Endothelial cell (in vitro differentiated cells): ENCODE measurements around the gene CDK5RAP3. TPM values are rescaled to one million over a fixed set of nuclear protein-coding genes. Genes with fewer than 3 reads are reported as not detected.
"Not testable (repeated sequence)": the region's sequence is repeated elsewhere in the genome, so short reads cannot be mapped to it uniquely, and the experiment has no call there.

ENCODE experiments used
- DNase-seq: peaks from one replicate; pipeline ENCODE4 v3.0.0; 2021; ENCODE audit warnings: low spot score
- H3K27ac Mint-ChIP-seq: one replicate; pipeline ENCODE4 v1.8.0; 2021; ENCODE audit warnings: mixed read lengths, inconsistent platforms; ENCODE audit not compliant: unreplicated experiment
- H3K27me3 Mint-ChIP-seq: one replicate; pipeline ENCODE4 v1.8.0; 2021; ENCODE audit warnings: mild to moderate bottlenecking, moderate library complexity, mixed read lengths, inconsistent platforms; ENCODE audit not compliant: unreplicated experiment
- H3K36me3 Mint-ChIP-seq: one replicate; pipeline ENCODE4 v1.8.0; 2021; ENCODE audit warnings: mild to moderate bottlenecking, low read depth, mixed read lengths, inconsistent platforms; ENCODE audit not compliant: unreplicated experiment
- H3K4me1 Mint-ChIP-seq: one replicate; pipeline ENCODE4 v1.8.0; 2021; ENCODE audit warnings: mild to moderate bottlenecking, mixed read lengths, inconsistent platforms; ENCODE audit not compliant: unreplicated experiment
- H3K4me3 Mint-ChIP-seq: one replicate; pipeline ENCODE4 v1.8.0; 2021; ENCODE audit warnings: mild to moderate bottlenecking, mixed read lengths, inconsistent platforms; ENCODE audit not compliant: unreplicated experiment
- H3K9me3 Mint-ChIP-seq: one replicate; pipeline ENCODE4 v1.8.0; 2021; ENCODE audit warnings: mixed read lengths, inconsistent platforms; ENCODE audit not compliant: unreplicated experiment
- total RNA-seq: library from RNA; stranded (reverse); fragmentation: NEBNext Ultra II Directional; extraction: Animal tissue kit (Norgen Biotek cat#: 25700); gene quantifications from one replicate; pipeline ENCODE4 v1.2.1, GENCODE V29; 2021; ENCODE audit not compliant: unreplicated experiment
- TF ChIP-seq, protein P1 (sequence below): fragments of 200-600 bp; sonication (generic); IDR thresholded peaks from one replicate; pipeline ENCODE4 v1.5.0; 2021; ENCODE audit warnings: antibody characterized with exemption; ENCODE audit not compliant: unreplicated experiment

The CDK5RAP3 gene
- total RNA-seq, 1 donor from 2014 or later: 156 TPM

DNA sequence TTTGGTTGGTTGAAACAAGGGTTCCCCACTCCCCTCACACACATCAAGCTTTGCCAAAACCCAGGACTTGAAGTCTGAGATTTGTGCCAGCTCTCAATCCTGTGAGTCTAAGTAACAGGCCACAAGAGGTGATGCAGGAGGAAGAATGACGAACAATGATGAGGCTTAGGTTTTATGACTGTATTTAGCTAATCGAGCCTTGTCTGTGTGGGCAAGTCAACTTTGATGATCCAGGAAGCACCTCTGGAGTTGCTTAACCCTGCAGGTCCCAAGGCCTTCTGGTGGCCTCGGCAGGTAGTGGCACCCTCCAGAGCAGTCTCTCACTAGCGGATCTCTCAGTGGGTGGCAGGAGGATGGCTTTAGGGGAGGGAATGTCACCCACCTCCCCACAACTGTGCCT lies 28.7 kb downstream of the CDK5RAP3 start:
- H3K27ac Mint-ChIP-seq: no peak overlapping the region
- no peak for DNase-seq
- H3K36me3 Mint-ChIP-seq: no peaks in the 10 kb centered on the region
- no peaks in the 10 kb centered on the region for H3K27me3 Mint-ChIP-seq
- H3K4me3 Mint-ChIP-seq: peak overlapping the region; percentile 51
- H3K9me3 Mint-ChIP-seq: no peaks in the 10 kb centered on the region
- TF ChIP-seq, protein P1, sequence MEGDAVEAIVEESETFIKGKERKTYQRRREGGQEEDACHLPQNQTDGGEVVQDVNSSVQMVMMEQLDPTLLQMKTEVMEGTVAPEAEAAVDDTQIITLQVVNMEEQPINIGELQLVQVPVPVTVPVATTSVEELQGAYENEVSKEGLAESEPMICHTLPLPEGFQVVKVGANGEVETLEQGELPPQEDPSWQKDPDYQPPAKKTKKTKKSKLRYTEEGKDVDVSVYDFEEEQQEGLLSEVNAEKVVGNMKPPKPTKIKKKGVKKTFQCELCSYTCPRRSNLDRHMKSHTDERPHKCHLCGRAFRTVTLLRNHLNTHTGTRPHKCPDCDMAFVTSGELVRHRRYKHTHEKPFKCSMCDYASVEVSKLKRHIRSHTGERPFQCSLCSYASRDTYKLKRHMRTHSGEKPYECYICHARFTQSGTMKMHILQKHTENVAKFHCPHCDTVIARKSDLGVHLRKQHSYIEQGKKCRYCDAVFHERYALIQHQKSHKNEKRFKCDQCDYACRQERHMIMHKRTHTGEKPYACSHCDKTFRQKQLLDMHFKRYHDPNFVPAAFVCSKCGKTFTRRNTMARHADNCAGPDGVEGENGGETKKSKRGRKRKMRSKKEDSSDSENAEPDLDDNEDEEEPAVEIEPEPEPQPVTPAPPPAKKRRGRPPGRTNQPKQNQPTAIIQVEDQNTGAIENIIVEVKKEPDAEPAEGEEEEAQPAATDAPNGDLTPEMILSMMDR: no peak
- peaks cover 30% of the 10 kb centered on the region for H3K4me1 Mint-ChIP-seq

DNA sequence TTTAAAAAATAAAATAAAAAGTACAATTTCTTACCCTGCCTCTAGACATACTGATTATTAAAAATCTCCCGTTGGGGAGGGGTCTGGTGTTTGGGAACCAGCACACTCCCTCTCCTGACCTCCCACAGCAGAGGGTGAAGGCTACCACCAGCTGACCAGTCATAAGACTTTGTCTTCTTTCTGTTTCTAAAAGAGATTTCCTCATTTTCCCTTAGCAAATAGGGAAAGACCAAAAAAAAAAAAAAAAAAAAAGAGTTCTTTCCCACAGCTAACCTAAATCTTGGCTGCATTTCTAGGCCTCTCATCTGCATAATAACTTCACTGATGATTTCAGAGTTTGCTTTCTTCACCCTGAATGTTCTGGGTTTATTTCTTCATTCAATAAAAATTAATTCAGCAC lies 30.3 kb downstream of the CDK5RAP3 start:
- peaks cover 34% of the 10 kb centered on the region for H3K4me1 Mint-ChIP-seq
- no peak overlapping the region for H3K27ac Mint-ChIP-seq
- no peaks in the 10 kb centered on the region for H3K36me3 Mint-ChIP-seq
- H3K9me3 Mint-ChIP-seq: no peaks in the 10 kb centered on the region
- H3K27me3 Mint-ChIP-seq: peaks cover 2% of the 10 kb centered on the region
- no peak overlapping the region for H3K4me3 Mint-ChIP-seq
- DNase-seq: no peak
- TF ChIP-seq, protein P1: no peak

DNA sequence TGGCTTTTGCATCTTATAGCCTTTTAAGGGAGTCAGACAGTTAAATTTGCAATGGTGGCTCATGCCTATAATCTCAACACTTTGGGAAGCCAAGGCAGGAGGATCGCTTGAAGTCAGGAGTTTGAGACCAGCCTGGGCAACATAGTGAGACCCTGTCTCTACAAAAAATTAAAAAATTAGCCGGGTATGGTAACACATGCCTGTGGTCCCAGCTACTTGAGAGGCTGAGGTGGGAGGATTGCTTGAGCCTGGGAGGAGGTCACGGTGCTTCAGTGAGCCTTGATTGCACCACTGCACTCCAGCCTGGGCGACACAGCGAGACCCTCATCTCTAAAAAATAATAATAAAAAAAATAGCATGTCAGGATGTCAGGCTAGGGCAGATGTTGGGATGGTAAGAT lies 30.7 kb downstream of the CDK5RAP3 start:
- peaks cover 34% of the 10 kb centered on the region for H3K4me1 Mint-ChIP-seq
- H3K36me3 Mint-ChIP-seq, H3K9me3 Mint-ChIP-seq, H3K4me3 Mint-ChIP-seq, H3K27me3 Mint-ChIP-seq, H3K27ac Mint-ChIP-seq, DNase-seq: not testable (repeated sequence)

DNA sequence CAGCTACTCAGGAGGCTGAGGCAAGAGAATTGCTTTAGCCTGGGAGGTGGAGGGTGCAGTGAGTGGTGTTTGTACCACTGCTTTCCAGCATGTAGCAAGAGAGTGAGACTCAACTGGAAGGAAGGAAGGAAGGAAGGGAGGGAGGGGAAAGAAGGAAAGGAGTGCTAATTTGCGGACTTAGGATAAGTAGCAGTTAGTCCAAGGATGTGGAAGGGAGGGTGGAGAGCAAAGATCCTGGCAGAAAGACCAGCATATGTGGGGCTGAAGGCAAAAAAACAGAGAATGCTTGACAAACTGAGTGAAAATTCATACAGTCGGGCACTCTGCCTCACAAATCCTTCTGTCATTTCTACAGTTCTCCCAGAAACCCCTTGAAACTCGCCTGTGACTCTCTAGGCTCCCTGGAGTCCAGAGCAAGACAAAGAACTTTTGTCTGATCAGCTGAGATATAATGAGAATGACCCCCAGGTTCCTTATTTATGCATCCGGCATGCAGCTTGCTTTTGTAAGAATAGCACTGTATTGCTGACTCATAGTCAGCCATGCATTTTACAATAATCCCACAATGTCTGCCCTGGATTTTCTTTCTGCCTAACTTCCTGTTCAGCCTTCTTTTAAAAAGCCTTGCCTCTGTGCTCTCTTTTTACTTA lies 31.5 kb downstream of the CDK5RAP3 start:
- no peaks in the 10 kb centered on the region for H3K9me3 Mint-ChIP-seq
- H3K4me3 Mint-ChIP-seq: no peak overlapping the region
- peaks cover 34% of the 10 kb centered on the region for H3K4me1 Mint-ChIP-seq
- no peaks in the 10 kb centered on the region for H3K36me3 Mint-ChIP-seq
- peak overlapping the region; percentile 76 for H3K27ac Mint-ChIP-seq
- peaks cover 2% of the 10 kb centered on the region for H3K27me3 Mint-ChIP-seq
- DNase-seq: no peak
- TF ChIP-seq, protein P1: no peak

DNA sequence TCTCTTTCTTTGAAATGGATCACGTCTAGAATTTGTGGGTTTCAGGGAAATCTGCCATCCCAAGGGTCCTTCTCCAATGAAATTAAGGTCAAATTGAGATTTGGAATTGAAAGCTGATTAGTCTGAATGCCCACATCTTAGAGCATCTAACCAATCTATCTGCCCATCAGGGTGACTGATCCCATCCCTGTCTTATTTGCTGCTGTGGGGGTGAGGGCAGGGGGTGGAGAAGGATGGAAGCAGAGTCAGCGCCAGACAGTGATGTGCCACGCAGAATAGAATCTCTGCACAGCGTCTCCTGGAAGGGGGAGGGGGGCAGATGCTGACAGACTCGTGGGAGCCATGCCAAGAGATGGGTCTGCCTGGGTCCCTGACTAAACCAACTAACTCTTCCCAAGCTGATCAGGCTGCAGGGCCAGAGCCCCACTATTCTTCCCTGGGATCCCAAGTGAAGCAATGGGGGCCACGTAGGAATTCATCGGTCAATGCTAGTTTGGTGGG lies 32.1 kb downstream of the CDK5RAP3 start:
- peaks cover 2% of the 10 kb centered on the region for H3K27me3 Mint-ChIP-seq
- no peak overlapping the region for H3K27ac Mint-ChIP-seq
- H3K4me1 Mint-ChIP-seq: peaks cover 34% of the 10 kb centered on the region
- no peak for DNase-seq
- no peaks in the 10 kb centered on the region for H3K9me3 Mint-ChIP-seq
- no peak overlapping the region for H3K4me3 Mint-ChIP-seq
- no peaks in the 10 kb centered on the region for H3K36me3 Mint-ChIP-seq
- TF ChIP-seq, protein P1: no peak
